Right renal cortex interstitium (tissue), 3 donors: ENCODE data around the gene CELSR1. TPM values are rescaled to one million over a fixed set of nuclear protein-coding genes. Genes with fewer than 3 reads are reported as not detected.
"Not testable (repeated sequence)": the region's sequence is repeated elsewhere in the genome, so short reads cannot be mapped to it uniquely, and the experiment has no call there.

Source experiments
- DNase-seq, 3 donors: peaks; one replicate each; pipeline ENCODE4 v3.0.0-alpha.2; 2013; ENCODE audit warnings: low read depth in 3 of 3, low spot score in 2 of 3
- polyA plus RNA-seq, 3 donors: library from polyadenylated mRNA; unstranded; fragments of 120-200 nt; gene quantifications; one replicate each; pipeline ENCODE4 v1.2.1, GENCODE V29; 2013; ENCODE audit not compliant: insufficient read length in 3 of 3

Gene CELSR1
- polyA plus RNA-seq, 3 donors = 21.8 to 23.7 (median 22.8) TPM

GRCh38 chr22:46408568-46409506 lies 128.6 kb downstream of the CELSR1 start:
- no peak for DNase-seq

GRCh38 chr22:46407748-46408147 lies 129.7 kb downstream of the CELSR1 start:
- no peak for DNase-seq

GRCh38 chr22:46406791-46407190 lies 130.6 kb downstream of the CELSR1 start:
- no peak for DNase-seq

GRCh38 chr22:46406349-46406748 lies 131.1 kb downstream of the CELSR1 start:
- DNase-seq = no peak

- no peak for DNase-seq
These were observed 131.5 kb downstream of the CELSR1 start for GRCh38 chr22:46405901-46406300.

GRCh38 chr22:46403880-46404279 lies 133.5 kb downstream of the CELSR1 start:
- DNase-seq = not testable (repeated sequence)

GRCh38 chr22:46402505-46402904 lies 134.9 kb downstream of the CELSR1 start:
- no peak for DNase-seq

- DNase-seq = no peak
These were observed 136.1 kb downstream of the CELSR1 start for GRCh38 chr22:46401370-46401769.

GRCh38 chr22:46399251-46400024 lies 138.0 kb downstream of the CELSR1 start:
- DNase-seq = no peak

GRCh38 chr22:46397951-46398350 lies 139.5 kb downstream of the CELSR1 start:
- DNase-seq = no peak

GRCh38 chr22:46397514-46397913 lies 139.9 kb downstream of the CELSR1 start:
- no peak for DNase-seq

- not testable (repeated sequence) for DNase-seq
These were observed 140.4 kb downstream of the CELSR1 start for GRCh38 chr22:46397049-46397448.

- no peak for DNase-seq
These were observed 142.3 kb downstream of the CELSR1 start for GRCh38 chr22:46395145-46395544.

- no peak for DNase-seq
These were observed 142.8 kb downstream of the CELSR1 start for GRCh38 chr22:46394622-46395021.

- DNase-seq = no peak
These were observed 143.5 kb downstream of the CELSR1 start for GRCh38 chr22:46393873-46394272.

GRCh38 chr22:46392137-46392844 lies 145.1 kb downstream of the CELSR1 start:
- DNase-seq = no peak

- DNase-seq = no peak
These were observed 145.8 kb downstream of the CELSR1 start for GRCh38 chr22:46391486-46392136.

GRCh38 chr22:46390652-46391301 lies 146.6 kb downstream of the CELSR1 start:
- DNase-seq = no peak

GRCh38 chr22:46390105-46390651 lies 147.2 kb downstream of the CELSR1 start:
- DNase-seq = no peak

- no peak for DNase-seq
These were observed 148.3 kb downstream of the CELSR1 start for GRCh38 chr22:46389081-46389480.
